ENCODE measurements around the gene OBSL1.

OBSL1 gene

GRCh38 chr2:219571311-219572236 lies at the start of gene OBSL1:
TSS of gene OBSL1 (minus strand) at chr2:219571539. CDS start at chr2:219571232, 307 bp downstream.
- DNase-seq (ENCODE audit: low read depth, low spot score), result peak; percentile 88
- Histone ChIP-seq H3K36me3 (ENCODE audit: insufficient read depth, insufficient read length, low read length) (peaks cover 34% of the 10 kb centered on the region), H3K4me3 (ENCODE audit: insufficient read length, low read depth) (peak within 1 kb of the TSS; percentile 81), H3K4me1 (ENCODE audit: insufficient read depth, insufficient read length) (peaks cover 31% of the 10 kb centered on the region), H3K9ac (ENCODE audit: insufficient read length, low read depth) (peak within 1 kb of the TSS; percentile 95), H3K9me3 (ENCODE audit: insufficient read depth, low read length) (no peaks in the 10 kb centered on the region), H3K27me3 (ENCODE audit: insufficient read depth, insufficient read length) (no peaks in the 10 kb centered on the region)
- TF ChIP-seq ZNF274 (IDR thresholded peaks at IDR 0.05; ENCODE audit: low read depth, low read length), result no peak
- TF ChIP-seq SUZ12 (IDR thresholded peaks at IDR 0.05; ENCODE audit: extremely low read depth, insufficient read depth, insufficient read length), result no peak
- TF ChIP-seq YY1 (IDR thresholded peaks at IDR 0.05; ENCODE audit: insufficient read depth, insufficient read length), result no peak

- Histone ChIP-seq H3K27me3 (ENCODE audit: insufficient read depth, insufficient read length) (peaks cover 3% of the 10 kb centered on the region), H3K36me3 (ENCODE audit: insufficient read depth, insufficient read length, low read length) (peaks cover 13% of the 10 kb centered on the region), H3K9me3 (ENCODE audit: insufficient read depth, low read length) (no peaks in the 10 kb centered on the region), H3K4me1 (ENCODE audit: insufficient read depth, insufficient read length) (no peaks in the 10 kb centered on the region), H3K4me3 (ENCODE audit: insufficient read length, low read depth) (no peak overlapping the region), H3K9ac (ENCODE audit: insufficient read length, low read depth) (no peak overlapping the region)
- TF ChIP-seq SUZ12 (IDR thresholded peaks at IDR 0.05; ENCODE audit: extremely low read depth, insufficient read depth, insufficient read length), result no peak
- no peak for TF ChIP-seq ZNF274 (IDR thresholded peaks at IDR 0.05; ENCODE audit: low read depth, low read length)
- TF ChIP-seq YY1 (IDR thresholded peaks at IDR 0.05; ENCODE audit: insufficient read depth, insufficient read length), result no peak
- DNase-seq (ENCODE audit: low read depth, low spot score), result no peak
Observed at GRCh38 chr2:219620546-219620945, 49.2 kb upstream of the OBSL1 start.

- peaks cover 25% of the 10 kb centered on the region for H3K36me3 ChIP-seq (ENCODE audit: insufficient read depth, insufficient read length, low read length)
- no peak overlapping the region for H3K4me3 ChIP-seq (ENCODE audit: insufficient read length, low read depth)
- H3K27me3 ChIP-seq (ENCODE audit: insufficient read depth, insufficient read length), result peaks cover 2% of the 10 kb centered on the region
- DNase-seq (ENCODE audit: low read depth, low spot score), result no peak
- no peak overlapping the region for H3K9ac ChIP-seq (ENCODE audit: insufficient read length, low read depth)
- TF ChIP-seq ZNF274 (IDR thresholded peaks at IDR 0.05; ENCODE audit: low read depth, low read length) (no peak), YY1 (IDR thresholded peaks at IDR 0.05; ENCODE audit: insufficient read depth, insufficient read length) (no peak), SUZ12 (IDR thresholded peaks at IDR 0.05; ENCODE audit: extremely low read depth, insufficient read depth, insufficient read length) (no peak)
- no peaks in the 10 kb centered on the region for H3K9me3 ChIP-seq (ENCODE audit: insufficient read depth, low read length)
- peaks cover 7% of the 10 kb centered on the region for H3K4me1 ChIP-seq (ENCODE audit: insufficient read depth, insufficient read length)
Observed at GRCh38 chr2:219619235-219619634, 47.9 kb upstream of the OBSL1 start.

GRCh38 chr2:219618733-219619122 lies 47.4 kb upstream of the OBSL1 start:
- H3K9me3 ChIP-seq (ENCODE audit: insufficient read depth, low read length), result no peaks in the 10 kb centered on the region
- H3K4me3 ChIP-seq (ENCODE audit: insufficient read length, low read depth), result no peak overlapping the region
- peaks cover 30% of the 10 kb centered on the region for H3K36me3 ChIP-seq (ENCODE audit: insufficient read depth, insufficient read length, low read length)
- H3K27me3 ChIP-seq (ENCODE audit: insufficient read depth, insufficient read length), result no peaks in the 10 kb centered on the region
- peaks cover 8% of the 10 kb centered on the region for H3K4me1 ChIP-seq (ENCODE audit: insufficient read depth, insufficient read length)
- no peak for DNase-seq (ENCODE audit: low read depth, low spot score)
- no peak for TF ChIP-seq SUZ12 (IDR thresholded peaks at IDR 0.05; ENCODE audit: extremely low read depth, insufficient read depth, insufficient read length)
- no peak for TF ChIP-seq ZNF274 (IDR thresholded peaks at IDR 0.05; ENCODE audit: low read depth, low read length)
- TF ChIP-seq YY1 (IDR thresholded peaks at IDR 0.05; ENCODE audit: insufficient read depth, insufficient read length), result no peak
- H3K9ac ChIP-seq (ENCODE audit: insufficient read length, low read depth), result no peak overlapping the region

GRCh38 chr2:219616550-219616949 lies 45.2 kb upstream of the OBSL1 start:
- DNase-seq (ENCODE audit: low read depth, low spot score), result no peak
- Histone ChIP-seq H3K9ac (ENCODE audit: insufficient read length, low read depth) (no peak overlapping the region), H3K36me3 (ENCODE audit: insufficient read depth, insufficient read length, low read length) (peaks cover 48% of the 10 kb centered on the region), H3K27me3 (ENCODE audit: insufficient read depth, insufficient read length) (no peaks in the 10 kb centered on the region), H3K4me1 (ENCODE audit: insufficient read depth, insufficient read length) (peaks cover 10% of the 10 kb centered on the region), H3K4me3 (ENCODE audit: insufficient read length, low read depth) (no peak overlapping the region), H3K9me3 (ENCODE audit: insufficient read depth, low read length) (no peaks in the 10 kb centered on the region)
- no peak for TF ChIP-seq SUZ12 (IDR thresholded peaks at IDR 0.05; ENCODE audit: extremely low read depth, insufficient read depth, insufficient read length)
- no peak for TF ChIP-seq ZNF274 (IDR thresholded peaks at IDR 0.05; ENCODE audit: low read depth, low read length)
- TF ChIP-seq YY1 (IDR thresholded peaks at IDR 0.05; ENCODE audit: insufficient read depth, insufficient read length), result no peak

- no peak overlapping the region for H3K4me3 ChIP-seq (ENCODE audit: insufficient read length, low read depth)
- H3K9ac ChIP-seq (ENCODE audit: insufficient read length, low read depth), result no peak overlapping the region
- no peak for DNase-seq (ENCODE audit: low read depth, low spot score)
Observed at GRCh38 chr2:219615894-219616293, 44.6 kb upstream of the OBSL1 start.

GRCh38 chr2:219615036-219615435 lies 43.7 kb upstream of the OBSL1 start:
- Histone ChIP-seq H3K36me3 (ENCODE audit: insufficient read depth, insufficient read length, low read length) (peaks cover 59% of the 10 kb centered on the region), H3K9me3 (ENCODE audit: insufficient read depth, low read length) (no peaks in the 10 kb centered on the region), H3K27me3 (ENCODE audit: insufficient read depth, insufficient read length) (no peaks in the 10 kb centered on the region), H3K4me1 (ENCODE audit: insufficient read depth, insufficient read length) (peaks cover 10% of the 10 kb centered on the region), H3K4me3 (ENCODE audit: insufficient read length, low read depth) (no peak overlapping the region), H3K9ac (ENCODE audit: insufficient read length, low read depth) (no peak overlapping the region)
- TF ChIP-seq SUZ12 (IDR thresholded peaks at IDR 0.05; ENCODE audit: extremely low read depth, insufficient read depth, insufficient read length) (no peak), ZNF274 (IDR thresholded peaks at IDR 0.05; ENCODE audit: low read depth, low read length) (no peak), YY1 (IDR thresholded peaks at IDR 0.05; ENCODE audit: insufficient read depth, insufficient read length) (no peak)
- DNase-seq (ENCODE audit: low read depth, low spot score), result no peak

More at GRCh38 chr2:219615894-219616293, 44.6 kb upstream of the OBSL1 start:
- H3K9me3 ChIP-seq (ENCODE audit: insufficient read depth, low read length), result no peaks in the 10 kb centered on the region
- peaks cover 54% of the 10 kb centered on the region for H3K36me3 ChIP-seq (ENCODE audit: insufficient read depth, insufficient read length, low read length)
- TF ChIP-seq ZNF274 (IDR thresholded peaks at IDR 0.05; ENCODE audit: low read depth, low read length) (no peak), SUZ12 (IDR thresholded peaks at IDR 0.05; ENCODE audit: extremely low read depth, insufficient read depth, insufficient read length) (no peak), YY1 (IDR thresholded peaks at IDR 0.05; ENCODE audit: insufficient read depth, insufficient read length) (no peak)
- H3K27me3 ChIP-seq (ENCODE audit: insufficient read depth, insufficient read length), result no peaks in the 10 kb centered on the region
- peaks cover 10% of the 10 kb centered on the region for H3K4me1 ChIP-seq (ENCODE audit: insufficient read depth, insufficient read length)
